Measurements from ENCODE around the gene TOE1.

TOE1 gene

DNA sequence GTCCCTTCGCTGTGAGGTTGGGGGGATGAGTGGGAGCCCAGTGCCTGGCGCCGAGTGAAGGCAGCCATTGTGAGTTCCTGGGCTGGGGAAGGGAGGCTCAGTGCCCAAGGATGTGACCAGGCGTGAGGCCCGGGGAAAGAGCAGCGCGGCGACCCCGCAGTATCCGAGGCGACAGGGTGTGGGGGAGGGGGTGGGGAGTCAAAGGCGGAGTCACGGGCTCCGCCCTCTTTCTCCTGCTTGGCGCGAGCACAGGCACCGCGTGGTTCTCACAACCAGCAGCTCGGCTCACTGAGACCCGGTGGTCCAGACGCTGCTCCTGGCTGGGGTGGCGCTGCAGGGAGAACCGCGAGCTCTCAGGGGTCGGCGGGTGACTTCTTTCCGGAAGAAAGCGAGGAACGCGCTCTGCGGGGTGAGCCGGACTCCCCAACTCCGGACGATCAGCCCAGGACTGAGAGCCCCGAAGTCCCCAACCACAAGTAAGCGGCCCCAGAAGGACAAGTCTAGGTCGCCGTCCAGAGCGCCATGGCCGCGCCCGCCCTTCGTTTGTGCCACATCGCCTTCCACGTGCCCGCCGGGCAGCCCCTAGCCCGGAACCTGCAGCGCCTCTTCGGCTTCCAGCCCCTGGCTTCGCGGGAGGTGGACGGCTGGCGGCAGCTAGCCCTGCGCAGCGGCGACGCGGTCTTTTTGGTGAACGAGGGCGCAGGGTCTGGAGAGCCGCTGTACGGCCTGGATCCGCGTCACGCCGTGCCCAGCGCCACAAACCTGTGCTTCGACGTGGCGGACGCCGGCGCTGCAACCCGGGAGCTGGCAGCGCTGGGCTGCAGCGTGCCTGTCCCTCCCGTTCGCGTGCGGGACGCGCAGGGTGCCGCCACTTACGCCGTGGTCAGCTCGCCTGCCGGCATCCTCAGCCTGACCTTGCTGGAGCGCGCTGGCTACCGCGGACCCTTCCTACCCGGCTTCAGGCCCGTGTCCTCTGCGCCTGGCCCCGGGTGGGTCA, 13.0 kb upstream of the TOE1 start, which contains the start of gene HPDL:
Gene HPDL, plus strand, starts transcription at position 269 of the 997 bp plus-strand sequence. Its CDS starts 254 bp downstream, at position 523.
- no peaks in the 10 kb centered on the region for H3K27me3 ChIP-seq (ENCODE audit: control insufficient read depth, insufficient read depth, low read length, poor library complexity, severe bottlenecking)
- H3K27ac ChIP-seq (ENCODE audit: insufficient read depth, low read depth, low read length, poor library complexity, severe bottlenecking), result no peak within 1 kb of the TSS
- H3K36me3 ChIP-seq (ENCODE audit: control insufficient read depth, insufficient read depth, low read length), result peaks cover 19% of the 10 kb centered on the region
- WGBS, 2 experiments, result 86% methylated on average over 96 of the region's 96 CpGs
- no peaks in the 10 kb centered on the region for H3K9me3 ChIP-seq (ENCODE audit: control insufficient read depth, low read length)
- H3K4me3 ChIP-seq (ENCODE audit: insufficient read depth, low read depth, low read length), result no peak within 1 kb of the TSS
- peaks cover 14% of the 10 kb centered on the region for H3K4me1 ChIP-seq (ENCODE audit: control insufficient read depth, insufficient read depth, low read length)

DNA sequence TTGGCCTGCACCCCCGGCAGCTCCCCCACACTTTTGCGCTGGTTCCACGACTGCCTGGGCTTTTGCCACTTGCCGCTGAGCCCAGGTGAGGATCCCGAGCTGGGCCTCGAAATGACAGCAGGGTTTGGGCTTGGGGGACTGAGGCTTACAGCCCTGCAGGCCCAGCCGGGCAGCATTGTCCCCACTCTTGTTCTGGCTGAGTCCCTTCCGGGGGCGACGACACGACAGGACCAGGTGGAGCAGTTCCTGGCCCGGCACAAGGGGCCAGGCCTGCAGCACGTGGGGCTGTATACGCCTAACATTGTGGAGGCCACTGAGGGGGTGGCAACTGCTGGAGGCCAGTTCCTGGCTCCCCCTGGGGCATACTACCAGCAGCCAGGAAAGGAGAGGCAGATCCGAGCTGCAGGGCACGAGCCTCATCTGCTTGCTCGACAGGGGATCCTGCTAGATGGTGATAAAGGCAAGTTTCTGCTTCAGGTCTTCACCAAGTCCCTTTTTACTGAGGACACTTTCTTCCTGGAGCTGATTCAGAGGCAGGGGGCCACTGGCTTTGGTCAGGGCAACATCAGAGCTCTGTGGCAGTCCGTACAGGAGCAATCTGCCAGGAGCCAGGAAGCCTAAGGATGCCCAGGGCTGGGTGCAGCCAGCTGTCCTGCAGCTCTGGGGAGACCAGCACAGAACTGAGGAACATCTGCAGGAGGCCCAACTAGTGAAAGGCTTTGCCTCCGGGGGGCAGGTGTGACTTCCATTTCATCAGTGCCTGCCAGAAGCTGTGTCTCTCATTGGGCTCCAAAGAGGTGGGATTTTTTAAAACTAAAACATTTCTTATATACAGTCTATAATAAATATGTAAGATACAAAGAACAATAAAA, 12.1 kb upstream of the TOE1 start:
- no peaks in the 10 kb centered on the region for H3K9me3 ChIP-seq (ENCODE audit: control insufficient read depth, low read length)
- H3K27me3 ChIP-seq (ENCODE audit: control insufficient read depth, insufficient read depth, low read length, poor library complexity, severe bottlenecking), result no peaks in the 10 kb centered on the region
- H3K4me3 ChIP-seq (ENCODE audit: insufficient read depth, low read depth, low read length), result no peak overlapping the region
- peaks cover 14% of the 10 kb centered on the region for H3K4me1 ChIP-seq (ENCODE audit: control insufficient read depth, insufficient read depth, low read length)
- H3K36me3 ChIP-seq (ENCODE audit: control insufficient read depth, insufficient read depth, low read length), result peaks cover 28% of the 10 kb centered on the region
- WGBS, 2 experiments, result 81 to 83% methylated on average over 19 of the region's 19 CpGs
- peak overlapping the region; percentile 47 for H3K27ac ChIP-seq (ENCODE audit: insufficient read depth, low read depth, low read length, poor library complexity, severe bottlenecking)

DNA sequence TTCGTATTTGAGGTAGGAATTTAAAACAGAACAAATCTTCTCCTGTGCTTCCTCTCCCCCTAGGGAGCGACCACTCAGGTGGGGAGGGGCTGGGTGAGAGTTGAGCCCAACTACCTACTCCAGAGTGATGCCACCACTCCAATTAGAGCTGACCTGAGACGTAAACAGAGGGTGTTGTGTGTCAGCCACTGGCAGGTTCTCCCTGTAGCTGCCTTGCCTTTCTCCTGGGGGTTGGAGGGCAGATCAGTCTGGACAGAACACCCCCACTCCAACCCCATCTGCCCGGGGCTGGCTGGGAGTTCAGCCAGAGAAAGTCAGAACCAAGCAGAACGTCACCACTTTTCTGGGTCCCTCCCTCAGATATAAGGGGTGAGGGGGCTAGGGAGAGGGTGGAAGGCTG, 11.3 kb upstream of the TOE1 start:
- H3K4me1 ChIP-seq (ENCODE audit: control insufficient read depth, insufficient read depth, low read length), result peaks cover 14% of the 10 kb centered on the region
- no peaks in the 10 kb centered on the region for H3K9me3 ChIP-seq (ENCODE audit: control insufficient read depth, low read length)
- H3K27ac ChIP-seq (ENCODE audit: insufficient read depth, low read depth, low read length, poor library complexity, severe bottlenecking), result peak overlapping the region; percentile 70
- WGBS, 2 experiments, result 74 to 81% methylated on average over 4 to 5 of the region's 5 CpGs
- peaks cover 35% of the 10 kb centered on the region for H3K36me3 ChIP-seq (ENCODE audit: control insufficient read depth, insufficient read depth, low read length)
- no peak overlapping the region for H3K4me3 ChIP-seq (ENCODE audit: insufficient read depth, low read depth, low read length)
- no peaks in the 10 kb centered on the region for H3K27me3 ChIP-seq (ENCODE audit: control insufficient read depth, insufficient read depth, low read length, poor library complexity, severe bottlenecking)

DNA sequence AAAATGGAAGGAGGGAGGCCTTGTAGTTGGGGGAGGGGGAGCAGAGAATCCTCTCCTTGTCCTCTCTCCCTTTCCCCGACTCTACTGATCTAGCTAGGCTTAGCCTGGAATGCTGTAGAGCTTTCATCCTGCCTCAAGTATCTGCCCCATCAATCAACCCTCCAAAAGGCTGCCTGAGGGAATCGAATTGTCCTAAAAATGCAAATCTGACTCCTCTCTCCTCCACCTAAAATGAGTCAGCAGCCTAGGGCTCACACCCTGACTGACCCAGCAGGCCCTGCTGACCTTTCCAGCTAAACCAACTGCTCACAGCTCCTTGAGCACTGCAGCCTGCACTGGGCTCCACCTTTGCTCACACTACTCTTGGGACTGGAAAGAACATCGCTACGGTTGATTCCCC, 10.5 kb upstream of the TOE1 start:
- peak overlapping the region; percentile 70 for H3K27ac ChIP-seq (ENCODE audit: insufficient read depth, low read depth, low read length, poor library complexity, severe bottlenecking)
- 44 to 53% methylated on average over 4 of the region's 4 CpGs for WGBS, 2 experiments
- no peak overlapping the region for H3K4me3 ChIP-seq (ENCODE audit: insufficient read depth, low read depth, low read length)
- H3K36me3 ChIP-seq (ENCODE audit: control insufficient read depth, insufficient read depth, low read length), result peaks cover 35% of the 10 kb centered on the region
- no peaks in the 10 kb centered on the region for H3K27me3 ChIP-seq (ENCODE audit: control insufficient read depth, insufficient read depth, low read length, poor library complexity, severe bottlenecking)
- H3K9me3 ChIP-seq (ENCODE audit: control insufficient read depth, low read length), result no peaks in the 10 kb centered on the region
- peaks cover 14% of the 10 kb centered on the region for H3K4me1 ChIP-seq (ENCODE audit: control insufficient read depth, insufficient read depth, low read length)

DNA sequence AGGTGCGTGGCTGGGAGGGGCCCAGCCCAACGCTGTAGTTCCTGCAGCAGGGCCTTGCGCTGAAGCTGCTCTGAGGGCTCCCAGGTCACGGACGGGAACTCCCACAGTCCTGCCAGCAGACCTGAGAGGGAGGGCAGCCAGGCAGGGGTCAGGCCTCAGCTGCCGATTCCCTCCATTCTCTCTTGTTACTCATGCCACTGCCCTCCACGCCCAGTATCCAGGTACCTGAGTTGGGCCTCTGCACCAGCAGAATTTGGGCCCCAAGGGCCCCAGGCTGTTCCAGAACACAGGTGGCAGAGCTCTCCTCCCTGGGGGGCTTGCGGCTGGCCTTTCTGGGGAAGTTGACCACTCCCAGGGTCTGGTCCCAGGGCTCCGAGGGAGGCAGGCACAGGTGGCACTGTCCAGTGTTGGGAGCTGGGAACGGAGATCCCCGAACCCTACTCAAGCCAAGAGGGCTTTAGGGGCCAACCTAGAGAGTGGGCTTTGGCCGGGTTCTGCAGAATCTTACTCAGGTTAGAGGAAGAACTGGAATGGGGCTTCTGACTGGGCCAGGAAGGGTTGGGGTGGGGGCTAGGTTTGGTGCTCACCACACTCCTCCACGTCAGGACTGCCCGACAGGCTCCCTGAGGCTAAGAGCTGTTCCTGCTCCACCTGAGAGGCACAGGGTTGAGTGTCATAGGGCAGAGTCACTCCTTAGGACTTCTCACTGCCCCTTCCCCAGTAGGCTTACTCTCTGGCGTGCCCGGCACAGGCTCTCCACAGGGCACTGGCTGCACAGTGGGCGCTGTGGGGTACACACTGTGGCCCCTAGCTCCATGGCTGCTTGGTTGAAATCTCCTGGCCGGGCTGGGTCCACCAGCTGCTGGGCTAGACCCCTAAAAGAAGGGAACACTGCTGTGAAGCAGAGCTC, 8.3 kb upstream of the TOE1 start:
- no peak overlapping the region for H3K4me3 ChIP-seq (ENCODE audit: insufficient read depth, low read depth, low read length)
- H3K27me3 ChIP-seq (ENCODE audit: control insufficient read depth, insufficient read depth, low read length, poor library complexity, severe bottlenecking), result no peaks in the 10 kb centered on the region
- no peaks in the 10 kb centered on the region for H3K9me3 ChIP-seq (ENCODE audit: control insufficient read depth, low read length)
- H3K27ac ChIP-seq (ENCODE audit: insufficient read depth, low read depth, low read length, poor library complexity, severe bottlenecking), result no peak overlapping the region
- H3K36me3 ChIP-seq (ENCODE audit: control insufficient read depth, insufficient read depth, low read length), result peaks cover 35% of the 10 kb centered on the region
- peaks cover 14% of the 10 kb centered on the region for H3K4me1 ChIP-seq (ENCODE audit: control insufficient read depth, insufficient read depth, low read length)
- WGBS, 2 experiments, result 95 to 96% methylated on average over 18 of the region's 18 CpGs

DNA sequence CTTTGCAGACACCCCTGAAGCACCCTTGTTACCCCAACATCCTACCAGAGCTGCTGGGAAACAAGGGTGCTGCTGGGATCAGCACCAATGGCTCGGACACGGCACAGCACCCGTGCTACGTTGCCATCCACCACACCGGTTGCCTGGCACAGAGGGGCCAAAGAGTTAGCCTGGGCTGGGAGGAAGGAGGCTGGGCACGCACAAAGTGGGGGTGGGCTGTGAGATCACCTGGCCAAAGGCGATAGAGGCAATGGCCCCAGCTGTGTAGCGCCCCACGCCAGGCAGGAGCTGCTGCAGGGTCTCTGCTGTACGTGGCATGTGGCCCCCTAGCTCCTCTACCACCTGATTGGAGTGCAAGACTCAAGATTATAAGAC, 7.6 kb upstream of the TOE1 start:
- Histone ChIP-seq H3K27ac (ENCODE audit: insufficient read depth, low read depth, low read length, poor library complexity, severe bottlenecking) (no peak overlapping the region), H3K4me3 (ENCODE audit: insufficient read depth, low read depth, low read length) (no peak overlapping the region), H3K9me3 (ENCODE audit: control insufficient read depth, low read length) (no peaks in the 10 kb centered on the region), H3K27me3 (ENCODE audit: control insufficient read depth, insufficient read depth, low read length, poor library complexity, severe bottlenecking) (no peaks in the 10 kb centered on the region), H3K4me1 (ENCODE audit: control insufficient read depth, insufficient read depth, low read length) (peaks cover 14% of the 10 kb centered on the region), H3K36me3 (ENCODE audit: control insufficient read depth, insufficient read depth, low read length) (peaks cover 35% of the 10 kb centered on the region)
- WGBS, 2 experiments, result 96% methylated on average over 10 of the region's 10 CpGs

DNA sequence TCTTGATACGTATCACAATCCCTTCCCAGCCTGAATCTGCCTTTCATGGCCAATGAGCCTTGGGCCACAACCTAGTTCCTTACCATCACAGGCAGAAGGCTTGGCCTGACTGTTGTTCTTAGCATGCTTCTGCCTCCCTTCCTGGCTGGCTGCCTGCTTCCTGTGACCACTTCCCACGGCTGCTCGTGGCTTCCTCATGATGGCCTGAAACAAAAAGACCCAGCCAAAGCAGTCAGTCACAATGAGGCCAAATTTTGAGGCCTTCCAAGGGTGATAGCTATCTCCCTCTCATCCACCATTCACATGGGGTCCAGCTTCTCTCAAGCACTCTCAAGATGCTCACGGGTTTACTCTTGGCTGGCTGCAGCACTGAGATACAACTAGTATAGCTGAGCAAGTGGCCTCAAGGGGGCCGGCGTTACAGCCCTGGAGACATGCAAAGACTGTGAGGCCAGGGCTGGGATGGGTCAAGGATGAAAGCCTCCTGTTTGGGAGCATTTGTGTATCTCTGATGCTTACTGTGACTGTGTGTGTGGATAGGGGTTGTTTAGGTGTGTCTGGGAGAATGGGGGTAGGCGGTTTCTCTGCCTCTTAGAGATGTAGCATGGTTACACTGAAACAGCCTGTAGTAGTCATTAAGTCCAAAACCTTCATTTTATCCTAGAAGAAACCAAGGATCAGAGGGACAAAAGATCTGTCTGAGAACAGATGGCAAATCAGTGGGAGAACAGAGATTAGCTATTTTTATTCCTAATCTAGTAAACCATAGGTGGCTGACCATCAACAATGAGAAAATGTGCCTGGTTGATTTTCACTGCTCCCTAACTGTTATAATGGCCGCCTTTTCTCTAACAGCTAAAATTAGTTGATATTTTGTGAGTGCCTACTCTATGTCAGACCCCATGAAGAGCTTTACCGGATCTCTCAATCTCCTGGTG, 5.4 kb upstream of the TOE1 start:
- WGBS, 2 experiments, result 83 to 86% methylated on average over 8 to 9 of the region's 9 CpGs
- H3K27ac ChIP-seq (ENCODE audit: insufficient read depth, low read depth, low read length, poor library complexity, severe bottlenecking), result no peak overlapping the region

DNA sequence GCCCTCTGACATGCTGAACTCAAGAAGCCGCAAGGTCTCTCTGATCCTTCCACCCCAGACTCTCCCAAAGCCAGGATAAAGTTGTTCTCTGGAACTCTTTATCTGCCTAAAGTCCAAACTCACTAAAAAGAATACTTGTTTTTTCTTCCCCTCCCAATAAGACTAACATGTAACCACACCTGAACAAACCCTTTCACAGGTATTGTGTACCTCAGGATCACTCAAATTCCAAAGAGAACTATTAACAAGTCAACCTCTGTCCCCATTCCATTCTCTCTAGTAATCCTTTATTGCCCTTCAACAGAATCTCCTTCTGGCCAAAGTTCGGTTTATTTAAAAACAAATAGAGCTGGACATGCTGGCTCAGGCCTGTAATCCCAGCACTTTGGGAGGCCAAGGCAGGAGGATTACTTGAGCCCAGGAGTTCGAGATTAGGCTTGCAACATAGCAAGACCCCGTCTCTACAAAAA, 4.1 kb upstream of the TOE1 start:
- Histone ChIP-seq H3K36me3 (ENCODE audit: control insufficient read depth, insufficient read depth, low read length) (peaks cover 31% of the 10 kb centered on the region), H3K27ac (ENCODE audit: insufficient read depth, low read depth, low read length, poor library complexity, severe bottlenecking) (no peak overlapping the region)

More for the DNA sequence above, 5.4 kb upstream of the TOE1 start:
- Histone ChIP-seq H3K36me3 (ENCODE audit: control insufficient read depth, insufficient read depth, low read length) (peaks cover 36% of the 10 kb centered on the region), H3K27me3 (ENCODE audit: control insufficient read depth, insufficient read depth, low read length, poor library complexity, severe bottlenecking) (no peaks in the 10 kb centered on the region), H3K4me1 (ENCODE audit: control insufficient read depth, insufficient read depth, low read length) (no peaks in the 10 kb centered on the region), H3K9me3 (ENCODE audit: control insufficient read depth, low read length) (no peaks in the 10 kb centered on the region), H3K4me3 (ENCODE audit: insufficient read depth, low read depth, low read length) (no peak overlapping the region)

More for the DNA sequence above, 4.1 kb upstream of the TOE1 start:
- 95% methylated on average over 4 of the region's 4 CpGs for WGBS, 2 experiments
- Histone ChIP-seq H3K4me1 (ENCODE audit: control insufficient read depth, insufficient read depth, low read length) (peaks cover 2% of the 10 kb centered on the region), H3K27me3 (ENCODE audit: control insufficient read depth, insufficient read depth, low read length, poor library complexity, severe bottlenecking) (no peaks in the 10 kb centered on the region), H3K4me3 (ENCODE audit: insufficient read depth, low read depth, low read length) (no peak overlapping the region), H3K9me3 (ENCODE audit: control insufficient read depth, low read length) (no peaks in the 10 kb centered on the region)
